NCI-H128 (cell line): ENCODE results near the gene RAB23.
"Not testable (repeated sequence)": the region's sequence is repeated elsewhere in the genome, so short reads cannot be mapped to it uniquely, and the experiment has no call there.

Experiments
- DNase-seq: peaks from one replicate; lab custom pipeline; 2025; ENCODE audit not compliant: unreplicated experiment; lab: John Stamatoyannopoulos, UW

RAB23 gene

GRCh38 chr6:57243526-57243925, 21.4 kb upstream of the RAB23 start:
- not testable (repeated sequence) for DNase-seq

GRCh38 chr6:57242505-57242904, 20.4 kb upstream of the RAB23 start:
- no peak for DNase-seq

GRCh38 chr6:57226221-57226620, 4.1 kb upstream of the RAB23 start:
- DNase-seq, result no peak

GRCh38 chr6:57224769-57225515, 2.8 kb upstream of the RAB23 start:
- DNase-seq, result no peak

DNA sequence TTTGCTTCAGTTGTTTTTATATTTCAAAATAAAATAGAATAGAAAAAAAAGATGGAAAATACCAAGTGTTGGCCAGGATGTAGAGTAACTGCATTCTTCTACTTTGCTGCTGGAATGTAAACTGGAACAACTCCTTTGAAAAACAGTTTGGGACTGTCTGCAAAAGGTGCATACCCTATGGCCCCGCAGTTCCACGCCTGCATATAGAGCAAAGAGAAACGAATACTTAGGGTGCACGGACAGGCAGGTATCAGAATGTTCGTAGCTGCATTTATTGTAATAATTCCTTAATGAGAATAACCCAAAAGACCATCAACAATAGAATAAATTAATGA, 603 bp upstream of the RAB23 start:
- no peak for DNase-seq

DNA sequence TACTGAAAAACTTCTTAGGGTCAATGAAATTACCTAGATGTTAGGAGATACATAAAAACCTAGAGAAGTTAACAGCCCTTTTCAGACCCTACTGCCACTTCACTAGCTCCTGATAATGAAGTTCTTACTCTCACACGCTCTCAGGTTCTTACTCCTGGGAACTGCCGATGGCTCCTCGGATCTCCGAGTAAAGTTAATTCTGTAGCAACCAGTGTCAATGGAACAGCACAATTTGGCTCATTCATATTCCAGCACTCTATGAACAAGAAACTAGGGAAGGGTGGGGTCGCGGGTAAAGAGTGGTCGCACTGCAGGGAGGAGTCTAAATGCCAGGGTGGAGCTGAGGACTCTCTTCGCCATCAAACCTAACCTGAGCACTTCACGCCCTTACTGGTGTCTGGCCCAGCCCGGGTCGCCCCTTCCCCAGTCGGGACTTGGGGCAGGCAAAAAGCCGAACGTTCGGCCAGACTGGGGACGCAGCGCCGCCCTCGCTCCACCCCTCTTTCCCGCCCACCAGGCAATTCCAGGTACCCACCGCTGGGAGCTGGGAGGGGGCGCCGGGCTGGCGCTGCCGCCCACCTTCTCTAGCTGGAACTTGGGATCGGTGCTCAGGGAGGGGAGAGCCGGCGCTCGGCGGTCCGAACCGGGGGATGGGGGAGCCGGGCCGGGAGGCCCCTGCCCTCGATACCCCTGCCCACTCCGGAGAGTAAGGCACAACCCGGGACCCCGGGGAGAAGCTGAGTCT, 744 bp downstream of the RAB23 start:
- DNase-seq, result peak; percentile 17

GRCh38 chr6:57220083-57220703, 1.9 kb downstream of the RAB23 start:
- DNase-seq, result no peak

DNA sequence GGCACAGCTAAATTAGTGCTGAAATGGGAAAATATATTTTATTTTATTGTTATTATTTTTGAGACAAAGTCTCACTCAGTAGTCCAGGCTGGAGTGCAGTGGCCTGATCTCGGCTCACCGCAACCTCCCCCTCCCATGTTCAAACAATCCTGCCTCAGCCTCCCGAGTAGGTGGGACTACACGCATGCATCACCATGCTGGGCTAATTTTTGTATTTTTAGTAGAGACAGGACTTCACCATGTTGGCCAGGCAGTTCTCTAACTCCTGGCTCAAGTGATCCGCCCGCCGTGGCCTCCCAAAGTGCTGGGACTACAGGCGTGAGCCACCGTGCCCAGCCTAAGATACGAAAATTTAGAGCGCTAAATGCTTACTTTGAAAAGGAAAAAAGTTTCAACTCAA, 4.8 kb downstream of the RAB23 start:
- no peak for DNase-seq

DNA sequence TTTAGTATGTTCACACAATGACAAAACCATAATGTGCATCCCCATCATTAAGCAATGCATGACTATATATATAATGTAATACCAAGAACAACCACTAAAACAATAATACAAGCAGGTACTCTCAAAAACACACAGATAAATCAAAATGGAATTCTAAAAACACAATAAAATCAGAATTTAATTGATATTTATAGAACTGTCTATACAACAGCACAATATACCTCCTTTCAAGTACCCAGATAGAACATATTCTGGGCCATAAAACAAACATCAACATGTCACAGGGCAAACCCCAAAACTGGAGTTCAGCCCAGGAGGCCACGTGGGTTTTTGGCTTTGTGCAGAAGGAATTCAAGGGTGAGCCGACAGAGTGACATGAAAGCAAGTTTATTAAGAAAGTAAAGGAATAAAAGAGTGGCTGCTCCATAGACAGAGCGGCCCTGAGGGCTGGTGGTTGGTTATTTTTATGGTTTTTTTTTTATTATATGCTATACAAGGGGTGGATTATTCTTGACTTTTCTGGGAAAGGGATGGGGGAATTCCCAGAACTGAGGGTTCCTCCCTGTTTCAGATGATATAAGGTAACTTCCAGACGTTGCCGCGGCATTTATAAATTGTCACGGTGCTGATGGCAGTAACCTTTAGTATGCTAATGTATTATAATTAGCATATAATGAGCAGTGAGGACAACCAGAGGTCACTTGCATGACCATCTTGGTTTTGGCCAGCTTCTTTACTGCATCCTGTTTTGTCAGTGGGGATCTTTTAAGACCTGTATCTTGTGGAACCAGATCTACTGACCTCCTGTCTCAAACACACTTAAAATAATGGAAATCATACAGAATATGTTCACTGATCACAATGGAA, 5.6 kb downstream of the RAB23 start:
- no peak for DNase-seq

DNA sequence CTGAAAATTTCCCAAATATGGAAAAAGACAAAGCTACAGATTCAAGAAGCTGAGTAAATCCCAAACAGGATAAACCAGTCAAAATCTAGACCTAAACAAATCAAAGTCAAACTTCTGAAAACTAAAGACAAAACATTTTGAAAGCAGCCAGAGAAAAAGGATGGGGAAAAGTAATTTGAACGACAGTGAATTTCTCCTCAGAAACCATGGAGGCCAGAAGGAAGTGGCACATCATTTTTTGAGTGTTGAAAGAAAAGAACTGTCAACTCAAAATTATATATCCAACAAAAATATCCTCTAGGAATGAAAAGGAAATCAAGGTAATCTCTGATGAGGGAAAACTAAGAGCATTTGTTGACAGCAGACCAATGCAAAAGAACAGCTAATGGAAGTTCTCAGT, 6.8 kb downstream of the RAB23 start:
- DNase-seq, result no peak

- DNase-seq, result no peak
Observed at GRCh38 chr6:57210060-57210459, 12.0 kb downstream of the RAB23 start.

GRCh38 chr6:57209030-57209429, 13.1 kb downstream of the RAB23 start:
- DNase-seq, result no peak

GRCh38 chr6:57207872-57208271, 14.2 kb downstream of the RAB23 start:
- DNase-seq, result no peak

DNA sequence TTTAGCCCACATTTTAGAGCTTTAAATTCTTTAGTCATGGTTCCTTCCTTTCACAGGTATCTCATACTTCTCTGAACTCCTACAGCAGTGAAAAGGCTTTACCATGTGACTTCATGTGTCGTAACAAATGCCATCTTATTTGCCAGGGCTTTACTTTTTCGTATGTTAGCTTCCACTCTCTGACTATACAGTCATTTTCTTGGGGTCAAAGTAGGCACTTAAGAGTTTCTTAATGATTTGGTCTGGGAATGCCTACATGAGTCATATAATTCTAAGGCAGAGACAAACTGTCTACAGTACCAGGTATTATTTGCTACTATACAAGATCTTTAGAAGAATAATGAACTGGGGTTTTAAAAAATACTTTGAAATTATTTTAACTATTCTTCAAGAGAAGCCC, 15.0 kb downstream of the RAB23 start:
- no peak for DNase-seq

GRCh38 chr6:57205550-57206328, 16.4 kb downstream of the RAB23 start:
- DNase-seq, result no peak

GRCh38 chr6:57201718-57202117, 20.4 kb downstream of the RAB23 start:
- DNase-seq, result no peak

DNA sequence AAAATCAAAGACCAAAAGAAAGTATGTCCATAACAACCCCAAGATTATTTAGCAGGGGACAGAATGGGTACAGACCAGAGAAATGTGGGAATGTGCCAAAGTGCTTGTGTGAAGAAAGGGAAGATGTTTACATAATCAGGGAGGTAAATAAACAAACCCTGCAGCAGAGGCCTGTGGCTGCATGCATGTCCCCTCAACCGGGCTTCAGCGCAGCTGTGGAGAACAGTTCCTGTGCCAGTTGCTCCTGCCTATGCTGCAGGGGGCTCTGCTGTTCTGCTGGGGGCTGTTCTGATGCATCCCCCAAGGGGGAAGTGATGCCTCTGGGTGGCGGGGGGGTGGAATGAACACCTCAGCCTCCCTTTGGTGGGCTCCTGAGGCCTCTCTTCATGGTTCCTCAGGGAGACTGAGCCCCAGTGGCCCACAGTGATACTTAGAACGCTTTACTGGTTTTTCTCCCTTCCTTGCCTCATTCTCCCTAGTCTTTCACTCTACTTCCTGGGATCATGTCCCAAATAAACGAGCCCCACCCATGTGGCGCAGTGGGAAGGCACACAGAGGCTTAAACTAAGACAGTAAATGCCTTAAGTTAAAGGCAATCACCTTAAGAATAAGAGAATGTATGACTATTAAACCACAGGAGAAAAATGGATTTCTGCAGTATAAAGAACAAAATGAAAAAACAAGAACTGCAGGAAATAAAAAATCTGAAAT, 23.0 kb downstream of the RAB23 start:
- DNase-seq, result no peak

GRCh38 chr6:57195457-57195856, 26.6 kb downstream of the RAB23 start:
- DNase-seq, result no peak

- no peak for DNase-seq
Observed at GRCh38 chr6:57193177-57193576, 28.9 kb downstream of the RAB23 start.

GRCh38 chr6:57190140-57190539, 32.0 kb downstream of the RAB23 start:
- no peak for DNase-seq
